IMR-90 (cell line): ENCODE data around the gene TMEM107. TPM values are rescaled to one million over a fixed set of nuclear protein-coding genes. Genes with fewer than 3 reads are reported as not detected.
A peak's percentile ranks its signal among the peaks of the same experiment; 100 is the strongest.

ENCODE experiments used
- BHLHE40 ChIP-seq: fragments of 150-350 bp; IDR thresholded peaks from 2 replicates; pipeline ENCODE4 v1.6.1; 2016; ENCODE audit warnings: mild to moderate bottlenecking, low read depth, low read length
- CHD1 ChIP-seq: IDR thresholded peaks from 2 replicates; pipeline ENCODE4 v1.6.1; 2012; ENCODE audit warnings: low read depth, low read length, improper control_type of control experiment
- MAZ ChIP-seq: IDR thresholded peaks from 2 replicates; pipeline ENCODE4 v1.6.1; 2012; ENCODE audit warnings: low read depth, mild to moderate bottlenecking, low read length, improper control_type of control experiment, moderate library complexity, borderline replicate concordance
- polyA plus RNA-seq, 3 experiments: library from polyadenylated mRNA; depleted of rRNA; stranded (reverse); fragments of >200 nt; gene quantifications; 2 replicates each; pipeline ENCODE4 v1.2.3, GENCODE V29; 2012; ENCODE audit warnings: low replicate concordance in 1 of 3
- total RNA-seq: library from RNA; depleted of rRNA; stranded (reverse); fragments of >200 nt; gene quantifications from 2 replicates; pipeline ENCODE4 v1.2.3, GENCODE V29; 2012

The TMEM107 gene
- total and polyA plus RNA-seq, 2 of the 4 experiments (the other 2 are of a cell fraction): 12.9 to 14.3 TPM

DNA sequence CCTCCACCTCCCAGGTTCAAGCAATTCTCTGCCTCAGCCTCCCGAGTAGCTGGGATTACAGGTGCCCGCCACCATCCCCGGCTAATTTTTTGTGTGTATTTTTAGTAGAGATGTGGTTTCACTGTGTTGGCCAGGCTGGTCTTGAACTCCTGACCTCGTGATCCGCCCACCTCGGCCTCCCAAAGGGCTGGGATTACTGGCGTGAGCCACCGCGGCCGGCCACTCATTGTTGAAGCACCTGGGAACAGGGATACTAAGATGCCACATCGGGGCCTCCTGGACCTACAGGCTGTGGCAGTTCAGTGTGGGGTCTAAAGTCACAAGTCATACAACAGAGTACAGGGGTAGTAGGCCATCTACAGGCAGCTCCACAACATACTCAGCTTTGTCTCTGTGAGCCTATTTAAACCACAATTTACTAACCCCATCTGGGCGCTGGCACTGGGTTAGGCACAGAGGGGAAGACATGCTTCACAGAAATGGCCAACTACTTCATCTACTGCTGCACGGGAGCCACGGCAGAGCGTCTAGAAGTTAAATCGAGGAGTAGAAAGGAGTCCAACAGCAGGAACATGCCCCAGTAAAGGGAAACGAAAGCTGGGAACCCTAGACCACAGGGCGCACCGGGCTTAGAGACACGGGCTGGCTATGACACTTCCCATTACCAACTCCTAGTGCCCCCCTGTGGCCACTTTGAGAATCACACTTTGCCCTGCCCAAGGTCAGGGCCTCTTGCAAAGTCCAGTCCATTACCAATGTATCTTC is 17.7 kb downstream of the TMEM107 start (continued):
- peak; percentile 47; the same call in 1 of the 2 replicates for TF ChIP-seq BHLHE40
- TF ChIP-seq CHD1: no peak
- TF ChIP-seq MAZ: peak; percentile 49; the same call in 1 of the 2 replicates
